Esophagus muscularis mucosa (tissue), 4 donors: ENCODE data around the gene KIF21A. TPM values are rescaled to one million over a fixed set of nuclear protein-coding genes. Genes with fewer than 3 reads are reported as not detected.

Experiments
- DNase-seq: peaks from one replicate; pipeline ENCODE4 v3.0.0-alpha.2; 2017; ENCODE audit errors: extremely low spot score
- H3K27ac ChIP-seq, 4 donors: fragments of 200-600 bp; sonication (generic); replicated peaks in 1 of 4; 1 replicate in 3 of 4; 2 replicates in 1 of 4; pipeline ENCODE4 v1.5.1; 2016 to 2019; ENCODE audit warnings: mild to moderate bottlenecking in 1 of 4
- H3K27me3 ChIP-seq, 4 donors: fragments of 200-600 bp; sonication (generic); one replicate each; pipeline versions ENCODE4 v1.5.1 to v1.6.0; 2016 to 2019
- H3K36me3 ChIP-seq, 4 donors: fragments of 200-600 bp; sonication (generic); one replicate each; pipeline ENCODE4 v1.5.1; 2016 to 2019
- H3K4me1 ChIP-seq, 4 donors: fragments of 200-600 bp; sonication (generic); one replicate each; pipeline ENCODE4 v1.5.1; 2016 to 2019
- H3K4me3 ChIP-seq, 4 donors: fragments of 200-600 bp; sonication (generic); 1 replicate in 2 of 4; 2 replicates in 2 of 4; pipeline ENCODE4 v1.5.1; 2016 to 2019; ENCODE audit warnings: mild to moderate bottlenecking in 4 of 4, moderate library complexity in 1 of 4
- H3K9me3 ChIP-seq, 4 donors: fragments of 200-600 bp; sonication (generic); 1 replicate in 3 of 4; 2 replicates in 1 of 4; pipeline ENCODE4 v1.5.1; 2016 to 2019
- EP300 ChIP-seq: sonication (generic); formaldehyde crosslinking; IDR thresholded peaks from one replicate; pipeline ENCODE4 v1.6.1; 2017; ENCODE audit warnings: antibody characterized with exemption
- POLR2A ChIP-seq: fragments of 450-650 bp; IDR thresholded peaks from one replicate; pipeline ENCODE4 v1.6.1; 2017; ENCODE audit warnings: antibody characterized with exemption, moderate library complexity, mild to moderate bottlenecking, low read depth
- POLR2AphosphoS5 ChIP-seq, 2 donors: sonication (generic); formaldehyde crosslinking; IDR thresholded peaks; one replicate each; pipeline ENCODE4 v1.6.1; 2017; ENCODE audit warnings: antibody characterized with exemption in 2 of 2
- WGBS: methylation state at CpG from one replicate; pipeline ENCODE4 v1.1.5; 2018; 5-methylcytosine and 5-hydroxymethylcytosine counted together
- intact Hi-C: fragments of 100-400 bp; cut with DNase I; formaldehyde crosslinking; loops from one replicate; pipeline ENCODE4 v1.15.1; 2023
- total RNA-seq, 4 donors: library from RNA; depleted of rRNA; stranded (reverse); fragments of >200 nt; gene quantifications; one replicate each; pipeline versions ENCODE4 v1.1.0 to v1.2.1, GENCODE V29; 2016
- TF ChIP-seq, protein P1 (sequence below), 3 experiments: fragments of 200-600 bp in 2 of 3; fragments of 450-650 bp in 1 of 3; sonication (generic) in 2 of 3; IDR thresholded peaks; one replicate each; pipeline ENCODE4 v1.5.1; 2017 to 2019; ENCODE audit warnings: antibody characterized with exemption in 3 of 3, mild to moderate bottlenecking in 2 of 3, moderate library complexity in 1 of 3

KIF21A gene
- total RNA-seq, 4 donors from 2014 or later: 9.3 to 17.4 (median 11.1) TPM

DNA sequence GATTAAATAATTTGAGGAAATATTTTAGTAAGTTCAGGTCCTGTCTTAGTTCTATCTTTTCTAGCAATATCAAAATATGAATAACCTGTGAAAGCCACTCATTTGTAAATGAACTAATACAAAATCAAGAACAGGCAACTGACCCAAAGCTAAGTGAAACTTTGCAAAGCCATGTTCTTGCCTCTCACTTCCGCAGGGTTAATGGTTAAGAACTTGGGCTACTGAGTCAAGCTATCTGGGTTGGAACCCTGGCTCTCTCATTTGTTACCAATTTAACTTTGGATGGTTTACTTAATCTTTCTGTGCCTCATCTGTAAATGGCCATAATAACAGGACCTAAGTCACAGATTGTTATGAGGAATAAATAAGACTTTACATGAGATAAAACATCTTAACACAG, 2.8 kb downstream of the KIF21A start:
- WGBS: 95% methylated on average over 1 of the region's 1 CpG

DNA sequence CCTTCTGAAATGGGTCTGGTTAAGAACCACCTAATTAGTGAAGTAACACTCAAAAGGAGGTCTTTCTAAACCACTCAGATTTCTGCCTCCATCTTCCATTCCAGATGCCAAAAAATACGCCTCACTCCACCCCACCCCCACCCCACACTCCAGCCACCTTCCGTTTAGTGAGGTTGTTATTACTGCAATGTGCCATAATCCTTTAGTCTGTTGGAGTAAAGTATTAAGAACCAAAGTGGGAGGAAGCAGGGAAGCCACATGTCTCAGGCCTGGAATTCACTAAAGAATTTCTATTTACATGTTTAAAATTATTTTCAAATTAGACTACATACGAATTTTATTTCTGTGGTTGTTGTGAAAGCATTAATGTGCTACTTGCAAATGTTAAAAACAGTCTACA, 7.4 kb downstream of the KIF21A start:
- no peaks in the 10 kb centered on the region for H3K27me3 ChIP-seq
- TF ChIP-seq POLR2A (no peak), POLR2AphosphoS5 (IDR thresholded peaks at IDR 0.05) (no peak), EP300 (no peak)
- TF ChIP-seq, protein P1, sequence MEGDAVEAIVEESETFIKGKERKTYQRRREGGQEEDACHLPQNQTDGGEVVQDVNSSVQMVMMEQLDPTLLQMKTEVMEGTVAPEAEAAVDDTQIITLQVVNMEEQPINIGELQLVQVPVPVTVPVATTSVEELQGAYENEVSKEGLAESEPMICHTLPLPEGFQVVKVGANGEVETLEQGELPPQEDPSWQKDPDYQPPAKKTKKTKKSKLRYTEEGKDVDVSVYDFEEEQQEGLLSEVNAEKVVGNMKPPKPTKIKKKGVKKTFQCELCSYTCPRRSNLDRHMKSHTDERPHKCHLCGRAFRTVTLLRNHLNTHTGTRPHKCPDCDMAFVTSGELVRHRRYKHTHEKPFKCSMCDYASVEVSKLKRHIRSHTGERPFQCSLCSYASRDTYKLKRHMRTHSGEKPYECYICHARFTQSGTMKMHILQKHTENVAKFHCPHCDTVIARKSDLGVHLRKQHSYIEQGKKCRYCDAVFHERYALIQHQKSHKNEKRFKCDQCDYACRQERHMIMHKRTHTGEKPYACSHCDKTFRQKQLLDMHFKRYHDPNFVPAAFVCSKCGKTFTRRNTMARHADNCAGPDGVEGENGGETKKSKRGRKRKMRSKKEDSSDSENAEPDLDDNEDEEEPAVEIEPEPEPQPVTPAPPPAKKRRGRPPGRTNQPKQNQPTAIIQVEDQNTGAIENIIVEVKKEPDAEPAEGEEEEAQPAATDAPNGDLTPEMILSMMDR (IDR thresholded peaks at IDR 0.05): no peak
- H3K36me3 ChIP-seq: no peaks in the 10 kb centered on the region
- no peak overlapping the region for H3K27ac ChIP-seq
- H3K9me3 ChIP-seq: no peaks in the 10 kb centered on the region
- 85% methylated on average over 3 of the region's 3 CpGs for WGBS
- H3K4me3 ChIP-seq: no peak overlapping the region
- peaks cover 0 to 13% (median under 1%) of the 10 kb centered on the region in 4 donors for H3K4me1 ChIP-seq
- intact Hi-C loops: no loop called here
- no peak for DNase-seq

More for the DNA sequence above, 2.8 kb downstream of the KIF21A start:
- H3K27ac ChIP-seq: no peak overlapping the region
- no peaks in the 10 kb centered on the region for H3K9me3 ChIP-seq
- H3K36me3 ChIP-seq: no peaks in the 10 kb centered on the region
- no peak for TF ChIP-seq POLR2A
- no peak for TF ChIP-seq POLR2AphosphoS5 (IDR thresholded peaks at IDR 0.05)
- TF ChIP-seq EP300: no peak
- TF ChIP-seq, protein P1 (IDR thresholded peaks at IDR 0.05): no peak
- H3K4me3 ChIP-seq: no peak overlapping the region
- no peak for DNase-seq
- intact Hi-C loops: loop anchor here (5.0 to 10.0 kb wide), 2 partner anchors 105 to 172 kb away; no protein-coding TSS in a partner anchor
- H3K4me1 ChIP-seq: peaks cover 16 to 28% (median 25%) of the 10 kb centered on the region in 4 donors
- H3K27me3 ChIP-seq: no peaks in the 10 kb centered on the region

DNA sequence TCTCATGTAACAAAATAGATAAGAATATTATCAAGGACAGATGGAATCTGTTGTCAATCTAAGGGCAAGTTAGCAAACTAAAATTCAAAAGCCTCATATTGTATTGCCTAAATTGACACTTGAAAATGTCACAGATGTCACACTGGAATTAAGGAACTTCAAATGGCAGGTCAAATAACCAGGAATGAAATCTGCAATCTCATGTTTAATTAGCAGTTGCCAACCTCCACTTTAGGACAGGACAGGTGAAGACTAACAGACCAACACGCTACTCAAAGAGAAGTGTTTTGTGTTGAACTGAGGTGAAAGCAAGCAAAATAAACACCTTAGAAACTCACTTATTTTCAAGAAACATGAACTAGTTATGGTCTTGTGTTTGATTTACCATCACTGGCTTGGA, 11.1 kb downstream of the KIF21A start:
- WGBS: 88% methylated on average over 1 of the region's 1 CpG

DNA sequence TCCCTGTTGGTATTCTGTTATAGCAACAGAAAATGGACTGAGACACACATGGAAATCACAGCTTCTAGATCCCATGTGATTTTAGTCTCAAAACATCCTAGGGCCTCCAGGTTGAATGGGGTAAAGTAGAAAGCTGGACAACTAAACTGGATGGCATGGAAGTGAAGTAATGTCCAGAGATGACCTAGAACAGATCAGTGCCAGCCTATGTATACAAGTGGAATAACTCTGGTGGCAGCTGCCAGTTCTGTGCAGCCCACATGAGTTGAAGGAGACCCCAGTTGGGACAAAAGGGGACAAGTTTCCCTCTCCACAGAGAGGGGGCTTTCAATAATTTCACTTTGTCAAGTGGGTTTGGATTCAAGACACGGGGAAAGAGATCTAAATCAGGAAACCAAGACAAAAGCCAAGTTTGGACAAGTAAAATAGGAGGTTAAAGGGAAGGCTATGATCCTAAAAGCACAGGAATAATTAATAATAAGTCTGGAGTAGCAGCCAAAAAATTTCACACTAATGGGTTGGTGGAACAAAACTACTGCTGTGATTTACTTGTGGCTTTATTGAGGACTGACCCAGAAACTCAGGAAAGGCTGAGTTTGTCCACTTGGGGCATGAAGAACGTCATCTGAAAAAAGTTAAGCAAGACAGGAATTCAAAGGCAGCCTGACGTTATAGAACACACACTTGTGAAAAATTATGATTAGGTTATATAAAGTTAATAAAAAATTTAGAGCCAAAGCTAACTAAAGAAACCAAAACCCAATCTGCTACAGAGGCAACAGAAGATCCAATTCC, 11.7 kb downstream of the KIF21A start:
- TF ChIP-seq, protein P1 (IDR thresholded peaks at IDR 0.05): no peak
- TF ChIP-seq POLR2AphosphoS5 (IDR thresholded peaks at IDR 0.05) (no peak), EP300 (no peak), POLR2A (no peak)
- no peak overlapping the region for H3K27ac ChIP-seq
- H3K27me3 ChIP-seq: no peaks in the 10 kb centered on the region
- intact Hi-C loops: no loop called here
- WGBS: 69% methylated on average over 3 of the region's 3 CpGs
- DNase-seq: no peak
- peaks cover 0 to 7% (median 0%) of the 10 kb centered on the region in 4 donors for H3K4me1 ChIP-seq
- no peaks in the 10 kb centered on the region for H3K9me3 ChIP-seq
- no peaks in the 10 kb centered on the region for H3K36me3 ChIP-seq
- no peak overlapping the region for H3K4me3 ChIP-seq

More for the DNA sequence above, 11.1 kb downstream of the KIF21A start:
- Histone ChIP-seq H3K27ac (no peak overlapping the region), H3K4me3 (no peak overlapping the region), H3K9me3 (no peaks in the 10 kb centered on the region), H3K4me1 (peaks cover 0 to 7% (median 0%) of the 10 kb centered on the region in 4 donors), H3K27me3 (no peaks in the 10 kb centered on the region), H3K36me3 (no peaks in the 10 kb centered on the region)
- no peak for DNase-seq
- intact Hi-C loops: no loop called here
- TF ChIP-seq, protein P1 (IDR thresholded peaks at IDR 0.05): no peak
- TF ChIP-seq POLR2A: no peak
- TF ChIP-seq POLR2AphosphoS5 (IDR thresholded peaks at IDR 0.05): no peak
- TF ChIP-seq EP300: no peak
